Measurements from ENCODE around the gene HIVEP3.

The HIVEP3 gene

GRCh38 chr1:41475346-41475745, 443.4 kb downstream of the HIVEP3 start:
- DNase-seq: no peak

DNA sequence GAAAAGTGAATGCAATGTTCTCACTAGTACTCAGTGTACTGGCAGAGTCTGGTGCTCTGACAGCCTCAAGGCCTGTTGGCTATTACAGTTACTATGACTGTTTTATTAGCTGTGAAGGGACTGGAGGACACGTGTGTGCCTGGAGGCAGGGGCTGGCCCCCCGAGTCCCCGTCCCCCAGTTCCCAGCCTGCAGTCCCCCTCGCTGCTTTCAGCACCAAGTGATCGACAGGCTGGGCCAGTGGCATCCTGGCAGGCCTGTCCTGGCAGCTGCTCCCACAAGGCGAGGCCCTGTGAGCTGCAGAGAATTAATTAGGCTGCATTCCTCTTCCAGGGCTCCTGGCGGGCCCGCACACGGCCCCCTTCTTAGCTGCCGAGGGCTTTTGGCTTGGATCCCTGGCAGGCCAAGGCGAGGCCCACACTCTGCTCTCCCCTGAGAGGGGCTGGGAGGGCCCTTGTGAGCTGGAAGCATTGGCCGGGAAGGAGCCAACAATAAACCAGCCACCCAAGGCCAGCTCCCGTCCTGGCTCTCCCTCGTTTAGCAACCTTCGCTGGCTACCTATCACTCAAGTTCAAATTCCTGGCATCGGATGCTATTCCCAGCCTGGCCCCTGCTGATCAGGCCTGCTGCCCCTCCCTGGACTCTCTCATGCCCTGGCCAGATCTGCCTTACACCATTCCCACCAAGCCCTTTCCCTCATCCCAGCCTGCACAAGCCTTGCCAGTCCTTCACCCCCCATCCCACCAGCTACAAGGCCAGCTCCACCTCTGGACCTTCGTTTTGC, 444.0 kb downstream of the HIVEP3 start:
- no peak for DNase-seq

- no peak for DNase-seq
Measured at GRCh38 chr1:41473738-41474362, 444.9 kb downstream of the HIVEP3 start.

DNA sequence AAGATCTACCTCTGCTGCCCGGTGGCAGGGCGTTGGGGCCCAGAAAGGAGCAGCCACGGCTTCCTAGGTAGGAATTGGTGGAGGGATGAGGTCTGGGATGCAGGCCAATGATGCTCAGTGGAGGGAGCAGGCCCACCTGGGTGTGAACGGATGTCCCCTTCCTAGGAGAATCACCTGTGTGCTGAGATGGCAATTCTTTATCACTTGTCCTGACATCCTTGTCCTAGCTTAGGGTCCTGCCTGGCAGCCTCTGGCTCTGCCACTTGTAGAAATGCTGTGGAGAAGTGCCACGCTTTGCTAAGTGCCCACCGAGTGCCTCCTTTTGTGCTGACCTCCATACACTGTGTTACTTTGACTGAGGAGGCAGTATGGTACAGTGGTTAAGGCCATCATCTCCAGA, 447.1 kb downstream of the HIVEP3 start:
- DNase-seq: no peak

DNA sequence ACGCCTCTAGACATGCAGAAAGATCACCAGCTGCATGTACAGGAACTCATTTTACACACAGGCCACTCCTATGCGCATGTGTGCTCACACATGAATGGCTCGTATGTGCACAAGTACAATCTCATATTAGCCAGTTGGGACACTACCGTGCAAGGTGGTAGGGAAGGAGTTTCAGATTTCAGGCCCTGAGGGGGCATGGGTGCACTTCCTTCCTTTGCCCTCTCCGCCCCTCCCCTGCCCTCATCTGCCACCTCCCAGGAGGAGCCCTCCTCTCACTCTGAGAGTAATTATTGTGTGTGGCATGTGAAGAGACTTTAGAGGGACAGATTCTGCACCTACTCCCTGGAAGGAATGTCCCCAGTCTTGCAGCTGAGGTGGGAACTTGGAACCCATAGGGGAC, 449.0 kb downstream of the HIVEP3 start:
- no peak for DNase-seq

DNA sequence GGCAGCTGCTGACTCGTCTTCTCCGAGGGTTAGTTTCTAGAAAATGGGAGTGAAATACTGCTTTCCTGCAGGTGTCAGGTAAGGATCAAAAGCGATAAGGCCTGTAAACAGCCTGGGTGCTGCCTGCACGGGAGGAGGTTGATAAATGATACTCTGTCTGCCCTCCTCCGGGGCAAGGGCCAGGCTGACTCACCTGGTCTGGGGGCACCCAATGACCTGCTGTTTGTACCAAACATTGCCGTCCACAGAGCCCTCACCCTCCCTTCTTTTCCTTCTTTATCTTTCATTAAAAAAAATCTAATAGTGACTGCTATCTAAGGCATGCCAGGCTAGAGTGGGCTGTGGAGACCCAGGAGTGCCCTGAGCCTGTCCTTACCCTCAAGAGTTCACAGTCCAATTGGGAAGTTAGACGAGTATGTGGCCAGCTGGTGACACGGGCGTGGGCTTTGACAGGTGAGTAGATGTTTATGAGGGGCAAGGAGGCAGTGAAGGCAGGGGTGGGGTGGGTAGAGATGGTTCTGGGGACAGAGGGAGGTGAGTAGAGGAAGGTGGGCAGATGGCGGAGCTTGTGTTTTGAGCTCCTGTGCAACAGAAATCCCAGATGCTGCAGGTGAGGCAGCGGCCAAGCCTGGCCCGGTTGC, 450.5 kb downstream of the HIVEP3 start:
- DNase-seq: no peak

- DNase-seq: no peak
Measured at GRCh38 chr1:41467673-41468072, 451.0 kb downstream of the HIVEP3 start.

DNA sequence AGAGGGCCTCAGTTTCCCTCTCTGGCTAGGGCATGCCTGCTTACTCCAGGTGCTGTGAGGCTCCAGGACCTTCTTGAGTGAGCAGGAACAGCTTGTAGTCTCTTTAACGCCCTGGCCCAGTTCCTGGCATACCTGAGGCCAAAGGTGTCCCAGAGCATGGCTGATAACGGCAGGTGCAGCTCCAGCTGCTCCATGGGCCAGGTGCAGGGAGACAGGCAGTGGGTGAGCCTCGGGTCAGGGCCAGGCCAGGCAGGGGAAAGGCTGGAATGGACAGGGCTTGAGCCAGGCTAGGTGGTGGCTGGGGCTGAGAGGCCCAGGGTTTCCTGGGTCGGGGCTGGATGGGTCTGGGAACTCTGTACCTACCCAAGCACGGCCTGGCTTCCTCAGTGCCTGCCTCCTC, 452.6 kb downstream of the HIVEP3 start:
- no peak for DNase-seq

GRCh38 chr1:41465741-41466140, 453.0 kb downstream of the HIVEP3 start:
- DNase-seq: no peak

- DNase-seq: no peak
Measured at GRCh38 chr1:41464885-41465284, 453.8 kb downstream of the HIVEP3 start.

DNA sequence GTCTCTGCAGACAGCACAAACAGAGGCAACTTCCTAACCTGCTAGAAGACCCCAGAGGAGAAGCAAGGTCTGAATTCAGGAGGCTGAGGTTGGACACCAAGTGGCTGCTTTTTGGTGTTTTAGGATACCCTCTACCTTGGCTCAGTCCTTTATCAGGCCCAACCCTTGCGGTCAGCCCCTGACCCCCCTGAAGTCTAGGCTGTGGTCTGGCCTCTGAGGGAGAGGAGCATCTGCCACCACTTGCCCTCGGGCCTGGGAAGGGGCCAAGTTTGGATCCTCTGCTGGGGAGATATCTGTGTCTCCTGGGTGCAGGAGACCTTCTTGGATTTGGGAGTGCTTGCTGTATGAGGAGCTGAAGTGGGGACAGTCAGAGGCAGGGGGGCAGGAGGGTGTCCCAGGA, 455.2 kb downstream of the HIVEP3 start:
- DNase-seq: no peak

DNA sequence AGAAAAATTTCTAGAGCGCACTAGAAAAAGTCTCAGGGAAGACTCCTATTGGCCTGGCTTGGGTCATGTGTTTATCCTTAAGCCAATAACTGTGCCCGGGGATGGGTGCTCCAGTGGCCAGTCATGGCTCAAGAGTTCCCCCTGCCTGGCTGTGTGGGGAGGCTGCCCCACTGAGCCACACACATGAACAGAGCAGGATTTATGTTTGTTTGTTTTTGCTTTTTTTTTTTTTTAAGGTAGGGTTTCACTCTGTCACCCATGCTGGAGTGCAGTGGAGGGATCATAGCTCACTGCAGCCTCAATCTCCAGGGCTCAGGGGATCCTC, 456.1 kb downstream of the HIVEP3 start:
- DNase-seq: no peak

DNA sequence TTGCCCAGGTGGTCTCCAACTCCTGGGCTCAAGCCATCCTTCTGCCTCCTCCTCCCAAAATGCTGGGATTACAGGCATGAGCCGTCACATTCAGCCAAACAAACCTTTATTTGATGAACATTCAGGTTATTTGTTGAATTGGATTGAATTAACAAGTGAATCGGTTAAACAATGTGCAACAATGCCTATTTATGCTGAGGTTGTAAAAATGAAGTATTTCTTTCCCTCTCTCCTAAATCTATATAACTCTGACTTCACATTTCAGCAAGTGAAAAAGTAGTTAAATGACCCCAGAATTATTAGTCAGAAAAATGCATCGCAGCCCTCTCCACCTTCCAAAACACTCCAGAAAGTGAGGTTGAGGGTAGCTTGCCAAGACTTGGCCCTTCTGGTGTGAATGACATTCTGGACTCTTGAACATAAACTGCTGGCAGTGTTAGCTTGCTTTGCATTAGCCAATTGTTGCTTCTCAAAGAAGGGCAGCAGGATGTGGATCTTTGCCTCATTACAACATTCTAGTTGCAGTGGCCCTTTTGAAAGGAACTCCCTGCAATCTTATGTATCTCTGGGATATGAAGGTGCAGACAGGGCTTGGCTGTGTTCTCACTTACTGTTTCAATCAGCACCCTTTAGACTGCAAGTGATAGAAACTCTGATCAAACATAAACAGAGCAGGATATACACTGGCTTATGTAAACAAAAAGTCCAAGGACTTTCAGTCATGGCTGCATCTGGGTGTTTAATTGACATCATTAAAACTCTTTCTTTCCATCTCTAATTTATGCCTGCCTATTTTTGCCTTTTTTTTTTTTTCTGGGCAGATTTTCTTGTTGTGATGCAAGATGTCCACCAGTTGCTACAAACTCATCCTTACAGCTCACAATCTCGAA, 456.7 kb downstream of the HIVEP3 start:
- DNase-seq: no peak

GRCh38 chr1:41456847-41457540, 461.7 kb downstream of the HIVEP3 start:
- no peak for DNase-seq
